ENCODE results near the gene KRTAP9-4. TPM values are rescaled to one million over a fixed set of nuclear protein-coding genes. Genes with fewer than 3 reads are reported as not detected.
"Not testable (repeated sequence)": the region's sequence is repeated elsewhere in the genome, so short reads cannot be mapped to it uniquely, and the experiment has no call there.

The KRTAP9-4 gene, protein sequence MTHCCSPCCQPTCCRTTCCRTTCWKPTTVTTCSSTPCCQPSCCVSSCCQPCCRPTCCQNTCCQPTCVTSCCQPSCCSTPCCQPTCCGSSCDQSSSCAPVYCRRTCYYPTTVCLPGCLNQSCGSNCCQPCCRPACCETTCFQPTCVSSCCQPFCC
- polyA plus RNA-seq: not detected
- long read RNA-seq, donor 1: 0 reads
- long read RNA-seq, donor 2: 0 reads
- long read RNA-seq, donor 3: 0 reads
- long read RNA-seq, donor 4: 0 reads
- long read RNA-seq, donor 5: 0 reads
- long read RNA-seq, donor 6: 0 reads
- long read RNA-seq, donor 7: 0 reads
- long read RNA-seq, donor 8: 0 reads
- long read RNA-seq, donor 9: 0 reads
- long read RNA-seq, donor 10: 0 reads
- long read RNA-seq, donor 11: 0 reads

GRCh38 chr17:41249637-41250240 lies at the start of gene KRTAP9-4:
TSS of gene KRTAP9-4 (plus strand) at chr17:41249687. CDS start at chr17:41249721, 34 bp downstream.
- not testable (repeated sequence) for H3K9me3 ChIP-seq (ENCODE audit: control insufficient read depth, low read depth, low read length); H3K36me3 ChIP-seq (ENCODE audit: control insufficient read depth, insufficient read depth, low read length); H3K4me3 ChIP-seq (ENCODE audit: low read length); DNase-seq; H3K27ac ChIP-seq (ENCODE audit: low read length); H3K4me1 ChIP-seq (ENCODE audit: control insufficient read depth, insufficient read depth, low read length)
- H3K27me3 ChIP-seq (ENCODE audit: control insufficient read depth, insufficient read depth, low read length): peaks cover 13% of the 10 kb centered on the region
- no CpG with 5 or more reads among the region's 2 CpGs for WGBS (ENCODE audit: insufficient coverage, low lambda C conversion rate)

- H3K27me3 ChIP-seq (ENCODE audit: control insufficient read depth, insufficient read depth, low read length): peaks cover 10% of the 10 kb centered on the region
- H3K27ac ChIP-seq (ENCODE audit: low read length): no peak overlapping the region
- no peaks in the 10 kb centered on the region for H3K4me1 ChIP-seq (ENCODE audit: control insufficient read depth, insufficient read depth, low read length)
- H3K4me3 ChIP-seq (ENCODE audit: low read length): no peak overlapping the region
- WGBS (ENCODE audit: insufficient coverage, low lambda C conversion rate): no CpG with 5 or more reads among the region's 1 CpG
- no peak for DNase-seq
- no peaks in the 10 kb centered on the region for H3K36me3 ChIP-seq (ENCODE audit: control insufficient read depth, insufficient read depth, low read length)
- no peaks in the 10 kb centered on the region for H3K9me3 ChIP-seq (ENCODE audit: control insufficient read depth, low read depth, low read length)
These were observed 37.5 kb upstream of the KRTAP9-4 start for GRCh38 chr17:41211845-41212466.

DNA sequence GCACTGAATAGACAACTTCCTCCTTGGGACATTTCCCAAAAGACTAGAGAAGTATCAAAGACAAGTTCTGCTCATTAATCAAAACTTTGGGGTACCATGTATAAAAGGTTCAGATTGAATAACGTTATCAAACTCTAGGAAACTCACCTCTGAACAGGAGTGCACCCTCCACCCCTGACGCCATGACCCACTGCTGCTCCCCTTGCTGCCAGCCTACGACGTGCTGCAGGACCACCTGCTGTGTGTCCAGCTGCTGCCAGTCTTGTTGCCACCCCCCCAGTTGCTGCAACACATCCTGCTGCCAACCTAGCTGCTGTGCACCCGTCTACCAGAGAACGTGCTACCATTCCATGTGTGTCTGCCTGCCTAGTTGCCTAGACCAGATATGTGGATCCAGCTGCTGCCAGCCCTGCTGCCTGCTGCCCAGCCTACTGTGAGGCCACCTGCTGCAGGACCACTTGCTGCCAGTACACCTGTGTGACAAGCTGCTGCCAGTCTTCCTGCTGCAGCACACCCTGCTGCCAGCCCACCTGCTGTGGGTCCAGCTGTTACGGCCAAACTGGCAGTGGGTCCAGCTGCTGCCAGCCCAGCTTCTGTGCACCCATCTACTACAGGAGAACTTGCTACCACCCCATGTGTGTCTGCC lies 36.8 kb upstream of the KRTAP9-4 start:
- peaks cover 10% of the 10 kb centered on the region for H3K27me3 ChIP-seq (ENCODE audit: control insufficient read depth, insufficient read depth, low read length)
- DNase-seq: no peak
- no CpG with 5 or more reads among the region's 7 CpGs for WGBS (ENCODE audit: insufficient coverage, low lambda C conversion rate)
- no peaks in the 10 kb centered on the region for H3K9me3 ChIP-seq (ENCODE audit: control insufficient read depth, low read depth, low read length)
- no peak overlapping the region for H3K4me3 ChIP-seq (ENCODE audit: low read length)
- no peak overlapping the region for H3K27ac ChIP-seq (ENCODE audit: low read length)
- no peaks in the 10 kb centered on the region for H3K36me3 ChIP-seq (ENCODE audit: control insufficient read depth, insufficient read depth, low read length)
- no peaks in the 10 kb centered on the region for H3K4me1 ChIP-seq (ENCODE audit: control insufficient read depth, insufficient read depth, low read length)

DNA sequence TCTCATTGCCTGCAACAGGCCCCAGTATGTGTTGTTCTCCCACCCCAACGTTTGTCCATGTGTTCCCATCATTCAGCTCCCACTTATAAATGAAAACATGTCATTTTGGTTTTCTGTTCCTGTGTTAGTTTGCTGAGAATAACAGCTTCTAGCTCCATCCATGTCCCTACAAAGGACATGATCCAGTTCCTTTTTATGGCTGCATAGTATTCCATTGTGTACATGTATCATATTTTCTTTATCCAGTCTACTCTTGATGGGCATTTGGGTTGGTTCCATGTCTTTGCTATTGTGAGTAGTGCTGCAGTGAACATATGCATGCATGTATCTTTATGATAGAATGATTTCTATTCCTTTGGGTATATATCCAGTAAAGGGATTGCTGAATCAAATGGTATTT lies 33.8 kb upstream of the KRTAP9-4 start:
- no peak overlapping the region for H3K4me3 ChIP-seq (ENCODE audit: low read length)
- no peak for DNase-seq
- no peaks in the 10 kb centered on the region for H3K4me1 ChIP-seq (ENCODE audit: control insufficient read depth, insufficient read depth, low read length)
- H3K9me3 ChIP-seq (ENCODE audit: control insufficient read depth, low read depth, low read length): no peaks in the 10 kb centered on the region
- H3K27me3 ChIP-seq (ENCODE audit: control insufficient read depth, insufficient read depth, low read length): peaks cover 3% of the 10 kb centered on the region
- no peaks in the 10 kb centered on the region for H3K36me3 ChIP-seq (ENCODE audit: control insufficient read depth, insufficient read depth, low read length)
- WGBS (ENCODE audit: insufficient coverage, low lambda C conversion rate): no CpG with 5 or more reads among the region's 1 CpG
- H3K27ac ChIP-seq (ENCODE audit: low read length): no peak overlapping the region

DNA sequence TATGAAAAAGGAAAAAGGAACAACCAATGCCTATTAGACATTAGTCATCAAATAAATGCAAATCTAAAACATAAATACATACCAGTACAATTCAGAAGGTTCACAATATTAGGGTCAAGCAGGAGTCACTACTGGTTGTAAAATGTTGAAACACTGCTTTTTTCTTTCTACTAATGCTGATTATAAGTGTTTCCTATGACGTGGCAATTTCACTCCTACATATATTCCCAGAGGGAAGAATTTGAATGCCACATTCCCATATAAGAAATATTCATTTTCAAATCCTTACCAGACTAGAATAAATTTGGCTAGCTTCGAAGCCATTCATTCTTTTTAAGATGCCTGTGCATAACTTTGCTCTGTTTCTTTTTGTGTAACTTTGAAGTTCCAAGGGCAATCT lies 25.7 kb upstream of the KRTAP9-4 start:
- Histone ChIP-seq H3K27me3 (ENCODE audit: control insufficient read depth, insufficient read depth, low read length) (peaks cover 4% of the 10 kb centered on the region), H3K4me3 (ENCODE audit: low read length) (no peak overlapping the region), H3K9me3 (ENCODE audit: control insufficient read depth, low read depth, low read length) (no peaks in the 10 kb centered on the region), H3K4me1 (ENCODE audit: control insufficient read depth, insufficient read depth, low read length) (no peaks in the 10 kb centered on the region), H3K36me3 (ENCODE audit: control insufficient read depth, insufficient read depth, low read length) (no peaks in the 10 kb centered on the region), H3K27ac (ENCODE audit: low read length) (no peak overlapping the region)
- DNase-seq: no peak
- no CpG with 5 or more reads among the region's 2 CpGs for WGBS (ENCODE audit: insufficient coverage, low lambda C conversion rate)

DNA sequence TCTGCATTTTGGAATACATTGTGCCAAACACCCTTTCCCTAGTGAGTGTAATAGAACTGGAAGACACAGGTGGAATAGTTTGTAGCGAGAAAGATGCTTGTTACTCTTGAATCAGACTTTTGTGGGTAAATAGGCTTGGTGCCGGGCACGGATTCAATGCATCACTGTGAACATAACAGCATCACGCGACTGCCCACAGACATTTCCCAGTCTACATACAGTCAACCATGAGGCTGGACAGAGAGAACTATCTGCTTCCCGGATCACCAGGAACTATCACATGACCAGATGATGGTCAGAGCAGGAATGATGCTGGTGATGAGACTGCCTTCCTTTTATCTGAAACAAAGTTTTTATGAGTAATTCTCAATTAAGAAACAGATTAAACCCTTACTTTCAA lies 23.4 kb upstream of the KRTAP9-4 start:
- no peaks in the 10 kb centered on the region for H3K36me3 ChIP-seq (ENCODE audit: control insufficient read depth, insufficient read depth, low read length)
- H3K4me1 ChIP-seq (ENCODE audit: control insufficient read depth, insufficient read depth, low read length): no peaks in the 10 kb centered on the region
- no peak for DNase-seq
- no peak overlapping the region for H3K4me3 ChIP-seq (ENCODE audit: low read length)
- no peak overlapping the region for H3K27ac ChIP-seq (ENCODE audit: low read length)
- no peaks in the 10 kb centered on the region for H3K9me3 ChIP-seq (ENCODE audit: control insufficient read depth, low read depth, low read length)
- H3K27me3 ChIP-seq (ENCODE audit: control insufficient read depth, insufficient read depth, low read length): peaks cover 4% of the 10 kb centered on the region
- no CpG with 5 or more reads among the region's 6 CpGs for WGBS (ENCODE audit: insufficient coverage, low lambda C conversion rate)

DNA sequence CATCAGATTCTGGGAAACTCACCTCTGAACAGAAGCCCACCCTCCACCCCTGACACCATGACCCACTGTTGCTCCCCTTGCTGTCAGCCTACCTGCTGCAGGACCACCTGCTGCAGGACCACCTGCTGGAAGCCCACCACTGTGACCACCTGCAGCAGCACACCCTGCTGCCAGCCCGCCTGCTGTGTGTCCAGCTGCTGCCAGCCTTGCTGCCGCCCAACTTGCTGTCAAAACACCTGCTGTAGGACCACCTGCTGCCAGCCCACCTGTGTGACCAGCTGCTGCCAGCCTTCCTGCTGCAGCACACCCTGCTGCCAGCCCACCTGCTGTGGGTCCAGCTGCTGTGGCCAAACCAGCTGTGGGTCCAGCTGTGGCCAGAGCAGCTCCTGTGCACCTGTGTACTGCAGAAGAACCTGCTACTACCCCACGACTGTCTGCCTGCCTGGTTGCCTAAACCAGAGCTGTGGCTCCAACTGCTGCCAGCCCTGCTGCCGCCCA lies 22.8 kb upstream of the KRTAP9-4 start, which contains the start of gene KRTAP9-2:
TSS of gene KRTAP9-2 (plus strand) at position 51 of the 498 bp plus-strand sequence. CDS start at position 58, 7 bp downstream.
- not testable (repeated sequence) for H3K4me1 ChIP-seq (ENCODE audit: control insufficient read depth, insufficient read depth, low read length); DNase-seq; H3K36me3 ChIP-seq (ENCODE audit: control insufficient read depth, insufficient read depth, low read length); H3K27ac ChIP-seq (ENCODE audit: low read length); H3K27me3 ChIP-seq (ENCODE audit: control insufficient read depth, insufficient read depth, low read length); H3K9me3 ChIP-seq (ENCODE audit: control insufficient read depth, low read depth, low read length); H3K4me3 ChIP-seq (ENCODE audit: low read length)
- no CpG with 5 or more reads among the region's 4 CpGs for WGBS (ENCODE audit: insufficient coverage, low lambda C conversion rate)

DNA sequence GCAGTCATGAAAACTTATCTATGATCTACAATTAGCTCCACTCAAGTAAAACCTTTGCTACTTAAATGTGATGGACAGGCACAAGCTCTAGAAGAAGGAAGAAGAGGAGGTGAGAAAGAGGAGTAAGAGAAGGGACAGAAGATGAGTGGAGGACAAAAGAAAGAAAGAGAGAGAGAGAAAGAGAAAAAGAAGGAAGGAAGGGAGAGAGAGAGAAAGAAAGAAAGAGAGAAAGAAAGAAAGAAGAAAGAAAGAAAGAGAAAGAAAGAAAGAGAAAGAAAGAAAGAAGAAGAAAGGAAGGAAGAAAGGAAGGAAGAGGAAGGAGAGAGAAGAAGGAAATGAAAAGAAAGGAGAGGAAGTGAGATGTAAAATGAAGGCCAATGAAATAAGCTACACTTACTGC lies 19.4 kb upstream of the KRTAP9-4 start:
- Histone ChIP-seq H3K4me3 (ENCODE audit: low read length) (no peak overlapping the region), H3K27ac (ENCODE audit: low read length) (no peak overlapping the region), H3K9me3 (ENCODE audit: control insufficient read depth, low read depth, low read length) (no peaks in the 10 kb centered on the region), H3K4me1 (ENCODE audit: control insufficient read depth, insufficient read depth, low read length) (no peaks in the 10 kb centered on the region), H3K36me3 (ENCODE audit: control insufficient read depth, insufficient read depth, low read length) (no peaks in the 10 kb centered on the region), H3K27me3 (ENCODE audit: control insufficient read depth, insufficient read depth, low read length) (peaks cover 12% of the 10 kb centered on the region)
- DNase-seq: no peak

DNA sequence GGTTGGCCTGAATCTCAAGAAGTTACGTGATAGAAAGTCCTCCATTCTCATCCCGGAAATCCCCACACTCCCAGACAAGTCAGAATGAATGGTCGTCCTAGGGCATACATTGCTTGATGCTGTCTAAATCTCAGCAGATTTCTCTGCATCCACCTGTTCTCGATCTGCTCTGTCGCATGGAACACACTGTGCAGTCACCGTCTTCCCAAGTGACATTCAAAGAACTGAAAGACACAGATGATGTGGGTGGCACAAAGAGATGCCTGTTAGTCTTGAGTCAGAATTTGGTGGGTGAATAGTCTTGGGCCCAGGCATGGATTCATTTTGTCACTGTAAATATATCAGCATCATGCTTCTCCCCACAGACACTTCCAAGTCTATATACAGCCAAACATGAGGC lies 17.8 kb upstream of the KRTAP9-4 start:
- Histone ChIP-seq H3K4me3 (ENCODE audit: low read length) (no peak overlapping the region), H3K9me3 (ENCODE audit: control insufficient read depth, low read depth, low read length) (no peaks in the 10 kb centered on the region), H3K27me3 (ENCODE audit: control insufficient read depth, insufficient read depth, low read length) (peaks cover 8% of the 10 kb centered on the region), H3K36me3 (ENCODE audit: control insufficient read depth, insufficient read depth, low read length) (no peaks in the 10 kb centered on the region), H3K4me1 (ENCODE audit: control insufficient read depth, insufficient read depth, low read length) (no peaks in the 10 kb centered on the region), H3K27ac (ENCODE audit: low read length) (no peak overlapping the region)
- WGBS (ENCODE audit: insufficient coverage, low lambda C conversion rate): no CpG with 5 or more reads among the region's 6 CpGs
- no peak for DNase-seq

DNA sequence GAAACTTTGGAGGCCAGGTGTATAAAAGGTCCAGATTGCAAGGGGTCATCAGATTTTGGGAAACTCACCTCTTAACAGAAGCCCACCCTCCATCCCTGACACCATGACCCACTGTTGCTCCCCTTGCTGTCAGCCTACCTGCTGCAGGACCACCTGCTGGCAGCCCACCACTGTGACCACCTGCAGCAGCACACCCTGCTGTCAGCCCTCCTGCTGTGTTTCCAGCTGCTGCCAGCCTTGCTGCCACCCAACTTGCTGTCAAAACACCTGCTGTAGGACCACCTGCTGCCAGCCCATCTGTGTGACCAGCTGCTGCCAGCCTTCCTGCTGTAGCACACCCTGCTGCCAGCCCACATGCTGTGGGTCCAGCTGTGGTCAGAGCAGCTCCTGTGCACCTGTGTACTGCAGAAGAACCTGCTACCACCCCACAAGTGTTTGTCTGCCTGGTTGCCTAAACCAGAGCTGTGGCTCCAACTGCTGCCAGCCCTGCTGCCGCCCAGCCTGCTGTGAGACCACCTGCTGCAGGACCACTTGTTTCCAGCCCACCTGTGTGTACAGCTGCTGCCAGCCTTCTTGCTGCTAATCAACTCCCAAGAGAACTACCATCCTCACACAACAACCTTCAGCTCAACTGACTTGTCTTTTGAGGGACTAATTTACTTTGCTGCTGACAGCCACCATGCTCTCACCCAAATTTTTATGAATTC lies 16.9 kb upstream of the KRTAP9-4 start, which contains the start of gene KRTAP9-3:
TSS of gene KRTAP9-3 (plus strand) at position 51 of the 707 bp plus-strand sequence. CDS start at position 104, 53 bp downstream.
- H3K4me3 ChIP-seq (ENCODE audit: low read length); H3K36me3 ChIP-seq (ENCODE audit: control insufficient read depth, insufficient read depth, low read length); H3K27ac ChIP-seq (ENCODE audit: low read length); H3K9me3 ChIP-seq (ENCODE audit: control insufficient read depth, low read depth, low read length); DNase-seq; H3K4me1 ChIP-seq (ENCODE audit: control insufficient read depth, insufficient read depth, low read length); H3K27me3 ChIP-seq (ENCODE audit: control insufficient read depth, insufficient read depth, low read length): not testable (repeated sequence)
- no CpG with 5 or more reads among the region's 1 CpG for WGBS (ENCODE audit: insufficient coverage, low lambda C conversion rate)
